KG1 (cell line): ENCODE results near the gene OSCAR.
A peak's percentile ranks its signal among the peaks of the same experiment; 100 is the strongest.
"Not testable (repeated sequence)": the region's sequence is repeated elsewhere in the genome, so short reads cannot be mapped to it uniquely, and the experiment has no call there.

Experiments used
- DNase-seq: peaks from one replicate; lab custom pipeline; 2025; lab: John Stamatoyannopoulos, UW

Gene OSCAR

DNA sequence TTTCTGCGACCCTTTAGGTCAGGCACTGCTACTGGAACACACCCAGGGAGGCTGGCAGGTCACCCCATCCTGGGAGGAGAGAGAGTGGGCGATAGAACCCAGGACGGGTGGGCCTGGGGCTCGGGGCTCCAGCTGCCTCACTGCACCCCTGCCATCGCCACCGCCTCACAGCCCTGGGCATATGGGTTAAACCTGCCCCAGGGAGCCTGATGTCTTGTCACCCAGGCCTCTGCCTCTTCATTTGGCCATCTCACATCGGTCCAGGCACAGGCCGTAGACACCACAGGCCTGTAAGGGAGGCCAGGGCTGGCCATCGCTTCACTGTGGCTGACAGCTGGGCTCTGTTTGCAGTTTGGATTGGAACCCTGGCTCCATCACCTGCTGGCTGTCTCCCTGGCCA is 25.1 kb upstream of the OSCAR start:
- DNase-seq: no peak

DNA sequence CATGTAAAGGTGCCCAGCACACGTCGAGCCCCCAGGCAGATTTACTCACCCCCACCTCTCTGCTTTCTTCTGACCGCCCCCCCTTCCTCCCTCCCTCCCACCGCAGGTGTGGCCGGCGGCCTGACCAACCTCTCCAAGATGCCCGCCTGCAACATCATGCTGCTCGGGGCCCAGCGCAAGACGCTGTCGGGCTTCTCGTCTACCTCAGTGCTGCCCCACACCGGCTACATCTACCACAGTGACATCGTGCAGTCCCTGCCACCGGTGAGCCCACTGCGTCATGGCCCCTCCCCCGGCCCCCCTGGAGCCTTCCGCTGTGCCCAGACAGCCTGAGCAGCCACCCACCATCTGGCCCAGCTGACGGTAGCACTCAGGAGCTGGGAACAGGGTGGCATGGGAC is 23.8 kb upstream of the OSCAR start:
- DNase-seq: no peak

DNA sequence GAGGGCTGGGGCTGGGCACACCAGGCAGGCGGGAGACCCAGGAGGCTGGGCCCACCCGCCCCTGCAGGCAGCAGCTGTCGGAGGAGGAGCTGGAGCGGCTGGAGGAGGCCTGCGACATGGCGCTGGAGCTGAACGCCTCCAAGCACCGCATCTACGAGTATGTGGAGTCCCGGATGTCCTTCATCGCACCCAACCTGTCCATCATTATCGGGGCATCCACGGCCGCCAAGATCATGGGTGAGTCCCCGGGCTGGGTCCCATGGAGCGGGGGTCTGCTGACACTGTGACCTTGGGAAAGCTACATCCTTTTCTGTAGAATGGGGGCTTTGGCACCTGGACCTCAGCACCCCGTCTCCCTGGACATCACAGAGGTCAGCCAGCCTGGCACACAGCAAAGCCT is 23.1 kb upstream of the OSCAR start:
- DNase-seq: no peak

DNA sequence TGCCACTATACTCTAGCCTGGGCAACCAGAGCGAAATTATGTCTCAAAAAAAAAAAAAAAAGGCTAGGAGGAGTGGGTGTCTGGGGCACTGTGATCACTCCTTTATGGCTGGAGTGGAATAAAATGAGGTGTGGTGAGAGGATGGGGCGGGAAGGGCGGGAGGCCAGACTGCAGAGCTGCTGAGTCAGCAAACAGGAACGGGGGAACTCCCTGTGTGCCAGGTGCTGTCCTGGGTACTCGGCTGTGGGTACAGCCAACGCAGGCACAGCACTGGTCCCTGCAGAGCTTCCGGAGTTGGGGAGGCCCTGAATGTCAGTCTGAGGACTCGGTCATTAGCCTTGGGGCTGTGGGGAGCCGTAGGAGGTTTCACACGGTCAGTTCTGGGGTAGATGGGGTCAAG is 20.7 kb upstream of the OSCAR start:
- DNase-seq: no peak

DNA sequence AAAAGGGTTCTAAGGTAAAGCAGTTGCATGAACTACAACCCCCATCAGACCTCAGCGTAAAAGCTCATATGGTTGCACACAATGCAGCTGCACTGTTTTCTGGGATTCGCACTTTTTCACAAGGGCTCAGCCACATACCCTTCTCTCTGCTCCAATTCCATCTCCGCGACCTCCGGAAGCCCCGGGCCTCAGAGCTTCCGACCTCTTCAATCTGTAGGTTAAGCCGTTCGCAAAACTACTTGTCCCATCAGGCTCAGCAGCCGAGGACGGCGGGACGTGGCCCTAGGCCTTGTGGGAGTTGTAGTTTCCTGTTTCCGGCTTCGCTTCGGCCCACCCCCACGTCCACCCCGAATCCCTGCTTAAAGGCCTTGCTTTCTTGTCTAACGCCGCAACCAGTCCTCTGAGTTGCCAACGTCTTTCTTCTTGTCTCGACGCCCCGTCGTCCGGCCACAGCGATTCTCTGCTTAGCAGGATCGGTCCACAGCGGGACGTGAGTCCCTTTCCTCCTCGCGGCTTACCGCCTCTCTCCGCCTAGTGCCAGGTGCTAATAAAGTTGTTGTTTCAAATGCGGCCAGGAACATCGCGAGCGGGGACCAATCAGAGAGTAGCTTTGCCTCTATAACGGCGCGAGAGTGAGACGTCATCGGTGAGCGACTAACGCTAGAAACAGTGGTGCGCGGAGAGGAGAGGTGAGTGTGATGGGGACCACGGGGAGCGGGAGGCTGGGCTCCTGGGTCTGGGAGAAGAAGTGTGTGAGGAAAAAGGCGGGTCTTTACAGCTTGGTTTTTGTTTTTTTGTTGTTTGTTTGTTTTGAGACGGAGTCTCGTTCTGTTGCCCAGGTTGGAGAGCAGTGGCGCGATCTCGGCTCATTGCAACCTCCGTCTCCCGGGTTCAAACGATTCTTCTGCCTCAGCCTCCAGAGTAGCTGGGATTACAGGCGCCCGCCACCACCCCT is 14.8 kb upstream of the OSCAR start, which contains the start of the genes PRPF31 and TFPT:
PRPF31 (plus strand) TSS at position 646 of the 955 bp plus-strand sequence. CDS start 2,525 bp downstream, outside the sequence.
TFPT (minus strand) TSS at position 549 of the 955 bp plus-strand sequence; CDS start at position 161, 388 bp downstream.
- peak; percentile 98 for DNase-seq

GRCh38 chr19:54114340-54115108 is 13.9 kb upstream of the OSCAR start:
- DNase-seq: no peak

- DNase-seq: no peak
Measured at GRCh38 chr19:54109651-54110050, 9.0 kb upstream of the OSCAR start.

DNA sequence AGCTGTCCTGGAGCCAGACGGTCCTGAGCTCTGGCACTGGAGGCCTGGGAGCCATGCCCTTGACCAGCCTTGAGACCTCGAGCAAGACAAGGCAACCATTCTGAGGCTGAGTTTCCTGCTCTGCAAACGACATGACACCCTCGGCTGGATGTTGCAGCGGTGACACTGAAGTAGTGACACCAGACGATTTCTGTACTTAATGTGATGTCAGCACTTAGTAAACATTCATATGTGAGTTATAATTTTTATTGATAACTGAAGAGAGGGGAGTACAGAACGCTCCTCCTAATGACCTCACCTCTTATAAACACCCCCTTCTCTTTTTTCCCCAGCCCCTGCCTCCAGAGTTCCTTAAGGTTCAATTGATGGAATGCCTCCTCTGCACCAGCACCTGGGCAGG is 7.9 kb upstream of the OSCAR start:
- no peak for DNase-seq

- no peak for DNase-seq
Measured at GRCh38 chr19:54107876-54108490, 7.4 kb upstream of the OSCAR start.

GRCh38 chr19:54106716-54107115 is 6.1 kb upstream of the OSCAR start:
- no peak for DNase-seq

- no peak for DNase-seq
Measured at GRCh38 chr19:54105796-54106195, 5.2 kb upstream of the OSCAR start.

DNA sequence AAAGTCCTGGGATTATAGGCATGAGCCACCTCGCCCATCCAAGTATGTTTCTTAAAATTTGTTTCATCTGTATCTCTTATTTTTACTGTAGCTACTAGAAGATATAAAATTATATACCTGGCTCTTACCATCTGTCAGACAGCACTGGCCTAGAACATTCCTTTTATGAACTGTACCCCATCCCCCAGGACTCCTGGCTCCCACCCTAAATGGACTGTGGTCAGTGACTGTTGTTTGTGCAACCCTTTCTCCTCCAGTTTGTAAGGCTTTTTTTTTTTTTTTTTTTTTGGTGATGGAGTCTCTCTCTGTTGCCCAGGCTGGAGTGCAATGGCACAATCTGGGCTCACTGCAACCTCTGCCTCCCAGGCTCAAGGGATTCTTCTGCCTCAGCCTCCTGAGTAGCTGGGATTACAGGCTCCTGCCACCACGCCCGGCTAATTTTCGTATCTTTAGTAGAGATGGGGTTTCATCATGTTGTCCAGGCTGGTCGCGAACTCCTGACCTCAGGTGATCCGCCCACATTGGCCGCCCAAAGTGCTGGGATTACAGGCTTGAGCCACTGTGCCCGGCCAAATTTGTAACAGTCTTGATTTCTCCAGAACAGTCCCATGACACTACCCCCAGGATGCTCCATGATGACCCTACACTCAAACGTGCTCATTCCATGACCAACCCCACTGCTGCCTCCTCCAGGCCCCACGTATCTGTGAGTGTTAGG is 4.6 kb upstream of the OSCAR start:
- no peak for DNase-seq

- peak; percentile 98 for DNase-seq
Measured at GRCh38 chr19:54102421-54103169, 2.0 kb upstream of the OSCAR start, which contains the start of gene NDUFA3. NDUFA3 (plus strand) TSS chr19:54102855; CDS start chr19:54102879, 24 bp downstream.

GRCh38 chr19:54099903-54100255 is 724 bp downstream of the OSCAR start:
- DNase-seq: not testable (repeated sequence)

- DNase-seq: no peak
Measured at GRCh38 chr19:54099190-54099902, 1.3 kb downstream of the OSCAR start.

DNA sequence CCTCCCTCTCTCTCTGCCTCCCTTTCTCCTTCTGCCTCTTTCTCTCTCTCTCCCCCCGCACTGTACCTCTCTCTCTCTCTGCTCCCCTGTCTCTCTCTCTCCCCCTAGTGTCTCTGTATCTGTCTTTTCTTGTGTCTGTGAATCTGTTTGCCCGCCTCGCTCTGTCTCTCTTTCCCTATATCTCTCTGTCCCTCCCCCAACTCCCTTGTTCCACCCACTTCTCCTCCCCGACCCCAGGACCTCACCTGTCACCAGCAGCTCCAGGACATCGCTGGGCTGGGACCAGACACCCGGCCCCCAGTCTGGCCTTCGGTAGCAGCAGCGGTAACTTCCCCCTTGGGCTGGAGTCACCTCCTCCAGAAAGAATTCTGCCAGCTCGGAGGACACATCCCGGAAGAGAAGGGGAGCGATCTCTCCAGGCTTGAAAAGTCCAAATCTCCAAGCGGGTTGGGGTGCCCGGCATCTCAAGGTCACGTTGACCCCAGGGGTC is 3.9 kb downstream of the OSCAR start:
- no peak for DNase-seq

DNA sequence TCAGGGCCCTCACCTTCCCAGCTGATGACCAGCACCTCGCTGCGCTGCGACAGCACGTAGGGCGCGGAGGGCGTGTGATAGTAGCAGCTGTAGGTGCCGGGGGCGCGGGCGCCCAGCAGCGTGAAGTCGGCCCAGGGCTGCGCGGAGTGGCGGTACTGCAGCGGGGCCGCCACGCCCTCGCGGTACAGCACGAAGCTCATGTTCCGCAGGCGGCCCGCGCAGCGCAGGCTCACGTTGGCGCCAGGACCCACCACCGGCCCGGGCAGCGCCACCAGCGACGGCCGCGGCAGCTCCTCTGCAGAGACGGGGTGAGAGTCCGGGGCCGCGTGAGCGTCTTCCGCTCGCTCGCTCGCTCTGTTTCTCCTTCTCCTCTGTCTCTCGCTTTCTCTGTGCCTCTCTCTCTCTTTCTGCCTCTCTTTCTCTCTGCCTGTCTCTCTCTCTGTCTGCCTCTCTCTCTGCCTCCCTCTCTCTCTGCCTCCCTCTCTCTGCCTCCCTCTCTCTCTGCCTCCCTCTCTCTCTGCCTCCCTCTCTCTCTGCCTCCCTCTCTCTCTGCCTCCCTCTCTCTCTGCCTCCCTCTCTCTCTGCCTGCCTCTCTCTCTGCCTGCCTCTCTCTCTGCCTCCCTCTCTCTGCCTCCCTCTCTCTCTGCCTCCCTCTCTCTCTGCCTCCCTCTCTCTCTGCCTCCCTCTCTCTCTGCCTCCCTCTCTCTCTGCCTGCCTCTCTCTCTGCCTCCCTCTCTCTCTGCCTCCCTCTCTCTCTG is 4.6 kb downstream of the OSCAR start:
- peak; percentile 29 for DNase-seq

- DNase-seq: no peak
Measured at GRCh38 chr19:54095136-54095858, 5.3 kb downstream of the OSCAR start.
